Astrocyte (in vitro differentiated cells and primary cell): ENCODE measurements around the gene COL23A1.

Source experiments
- EZH2 ChIP-seq: IDR thresholded peaks from 2 replicates; pipeline ENCODE4 v1.6.1; 2012; ENCODE audit warnings: mild to moderate bottlenecking, low read length, inconsistent platforms; ENCODE audit not compliant: insufficient read depth
- TF ChIP-seq, protein P1 (sequence below): IDR thresholded peaks from 2 replicates; pipeline ENCODE4 v1.5.1; 2011; ENCODE audit warnings: low read depth, mild to moderate bottlenecking, inconsistent platforms, low read length, moderate library complexity; ENCODE audit not compliant: insufficient read depth

DNA sequence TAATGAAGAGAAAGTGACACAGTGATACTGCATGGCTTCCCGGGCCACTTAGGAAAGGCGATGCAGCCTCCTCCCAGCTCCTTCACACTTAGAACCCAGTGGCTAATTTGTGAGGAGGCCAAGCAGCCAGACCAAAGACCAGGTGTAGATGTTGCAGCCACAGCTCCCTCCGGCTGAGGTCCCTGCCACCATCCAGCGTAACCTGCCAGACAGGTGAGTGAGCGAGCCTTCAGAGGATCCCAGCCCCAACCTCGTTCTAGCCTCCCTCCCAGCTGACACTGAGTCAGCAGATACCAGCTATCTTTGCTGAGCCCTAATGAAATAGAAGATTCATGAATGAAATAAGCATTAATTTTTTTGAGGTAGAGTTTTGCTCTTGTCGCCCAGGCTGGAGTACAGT, 59.7 kb downstream of the COL23A1 start:
- TF ChIP-seq, protein P1, sequence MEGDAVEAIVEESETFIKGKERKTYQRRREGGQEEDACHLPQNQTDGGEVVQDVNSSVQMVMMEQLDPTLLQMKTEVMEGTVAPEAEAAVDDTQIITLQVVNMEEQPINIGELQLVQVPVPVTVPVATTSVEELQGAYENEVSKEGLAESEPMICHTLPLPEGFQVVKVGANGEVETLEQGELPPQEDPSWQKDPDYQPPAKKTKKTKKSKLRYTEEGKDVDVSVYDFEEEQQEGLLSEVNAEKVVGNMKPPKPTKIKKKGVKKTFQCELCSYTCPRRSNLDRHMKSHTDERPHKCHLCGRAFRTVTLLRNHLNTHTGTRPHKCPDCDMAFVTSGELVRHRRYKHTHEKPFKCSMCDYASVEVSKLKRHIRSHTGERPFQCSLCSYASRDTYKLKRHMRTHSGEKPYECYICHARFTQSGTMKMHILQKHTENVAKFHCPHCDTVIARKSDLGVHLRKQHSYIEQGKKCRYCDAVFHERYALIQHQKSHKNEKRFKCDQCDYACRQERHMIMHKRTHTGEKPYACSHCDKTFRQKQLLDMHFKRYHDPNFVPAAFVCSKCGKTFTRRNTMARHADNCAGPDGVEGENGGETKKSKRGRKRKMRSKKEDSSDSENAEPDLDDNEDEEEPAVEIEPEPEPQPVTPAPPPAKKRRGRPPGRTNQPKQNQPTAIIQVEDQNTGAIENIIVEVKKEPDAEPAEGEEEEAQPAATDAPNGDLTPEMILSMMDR, result no peak
- no peak for TF ChIP-seq EZH2
